KMS-11 (cell line): ENCODE data around the gene DAB2IP.

ENCODE experiments used
- H2AFZ ChIP-seq: fragments of 200-600 bp; sonication (generic); 2 replicates; pipeline ENCODE4 v1.6.1; 2016; ENCODE audit warnings: antibody characterized with exemption, mixed run types, low read depth
- H3K27ac ChIP-seq: fragments of 200-600 bp; sonication (generic); 2 replicates; pipeline ENCODE4 v1.6.1; 2016; ENCODE audit warnings: mild to moderate bottlenecking, mixed run types
- H3K27me3 ChIP-seq: fragments of 200-600 bp; sonication (generic); 2 replicates; pipeline ENCODE4 v1.6.1; 2017; ENCODE audit warnings: mild to moderate bottlenecking, low read depth, mixed run types, moderate library complexity; ENCODE audit not compliant: insufficient read depth
- H3K36me3 ChIP-seq: fragments of 200-600 bp; sonication (generic); 2 replicates; pipeline ENCODE4 v1.6.1; 2017; ENCODE audit warnings: mild to moderate bottlenecking, mixed run types; ENCODE audit not compliant: insufficient read depth
- H3K4me1 ChIP-seq: fragments of 200-600 bp; sonication (generic); 2 replicates; pipeline ENCODE4 v1.6.1; 2016; ENCODE audit warnings: mild to moderate bottlenecking, low read depth, mixed run types; ENCODE audit not compliant: poor library complexity, severe bottlenecking
- H3K4me2 ChIP-seq: fragments of 200-600 bp; sonication (generic); 2 replicates; pipeline ENCODE4 v1.7.0; 2016; ENCODE audit warnings: mild to moderate bottlenecking, mixed run types
- H3K4me3 ChIP-seq: fragments of 200-600 bp; sonication (generic); IDR thresholded peaks from 2 replicates; pipeline ENCODE4 v1.6.1; 2017; ENCODE audit warnings: low read depth, low read length, mixed read lengths; ENCODE audit not compliant: insufficient read depth
- H3K79me2 ChIP-seq: fragments of 200-600 bp; sonication (generic); 2 replicates; pipeline ENCODE4 v1.6.1; 2016; ENCODE audit warnings: low read depth, mixed run types; ENCODE audit not compliant: insufficient read depth
- H3K9ac ChIP-seq: fragments of 200-600 bp; sonication (generic); 2 replicates; pipeline ENCODE4 v1.6.1; 2016; ENCODE audit warnings: mild to moderate bottlenecking, mixed run types
- H4K20me1 ChIP-seq: fragments of 200-600 bp; sonication (generic); 2 replicates; pipeline ENCODE4 v1.6.1; 2016; ENCODE audit warnings: mild to moderate bottlenecking, mixed run types; ENCODE audit not compliant: insufficient read depth
- CTCF ChIP-seq: fragments of 200-600 bp; sonication (generic); conservative IDR thresholded peaks from 2 replicates; pipeline ENCODE4 v1.6.1; 2017; ENCODE audit warnings: low read depth, mild to moderate bottlenecking, antibody characterized with exemption, low read length, moderate library complexity, mixed read lengths

DAB2IP gene

GRCh38 chr9:121778252-121779225 lies 127.1 kb downstream of the DAB2IP start:
- Histone ChIP-seq H3K27ac (no peak overlapping the region), H3K4me2 (no peak overlapping the region), H3K4me3 (no peak overlapping the region), H3K79me2 (no peaks in the 10 kb centered on the region), H3K4me1 (no peaks in the 10 kb centered on the region), H2AFZ (no peak overlapping the region), H3K9ac (no peak overlapping the region), H3K36me3 (no peaks in the 10 kb centered on the region), H4K20me1 (no peaks in the 10 kb centered on the region), H3K27me3 (no peaks in the 10 kb centered on the region)
- no peak for TF ChIP-seq CTCF

- Histone ChIP-seq H3K79me2 (no peaks in the 10 kb centered on the region), H3K9ac (no peak overlapping the region), H3K4me3 (no peak overlapping the region), H3K4me2 (no peak overlapping the region), H4K20me1 (no peaks in the 10 kb centered on the region), H3K4me1 (no peaks in the 10 kb centered on the region), H3K27me3 (no peaks in the 10 kb centered on the region), H3K27ac (no peak overlapping the region), H2AFZ (no peak overlapping the region), H3K36me3 (no peaks in the 10 kb centered on the region)
- no peak for TF ChIP-seq CTCF
These were observed 128.1 kb downstream of the DAB2IP start for GRCh38 chr9:121779381-121780117.

- no peak overlapping the region for H3K4me2 ChIP-seq
- no peaks in the 10 kb centered on the region for H3K36me3 ChIP-seq
- H2AFZ ChIP-seq = no peak overlapping the region
- no peaks in the 10 kb centered on the region for H3K27me3 ChIP-seq
- H3K4me1 ChIP-seq = no peaks in the 10 kb centered on the region
- TF ChIP-seq CTCF = no peak
- no peak overlapping the region for H3K4me3 ChIP-seq
- H3K27ac ChIP-seq = no peak overlapping the region
- H3K9ac ChIP-seq = no peak overlapping the region
- no peaks in the 10 kb centered on the region for H4K20me1 ChIP-seq
- no peaks in the 10 kb centered on the region for H3K79me2 ChIP-seq
These were observed 129.0 kb downstream of the DAB2IP start for GRCh38 chr9:121780177-121781040.

- Histone ChIP-seq H3K4me3 (no peak overlapping the region), H3K27me3 (no peaks in the 10 kb centered on the region), H3K9ac (no peak overlapping the region), H3K36me3 (no peaks in the 10 kb centered on the region), H3K4me1 (no peaks in the 10 kb centered on the region), H3K4me2 (no peak overlapping the region), H3K79me2 (no peaks in the 10 kb centered on the region), H2AFZ (no peak overlapping the region), H3K27ac (no peak overlapping the region), H4K20me1 (no peaks in the 10 kb centered on the region)
- TF ChIP-seq CTCF = no peak
These were observed 129.7 kb downstream of the DAB2IP start for GRCh38 chr9:121781145-121781548.
